DOHH2 (cell line): Measurements from ENCODE around the gene ITGB5.
"Not testable (repeated sequence)": the region's sequence is repeated elsewhere in the genome, so short reads cannot be mapped to it uniquely, and the experiment has no call there.

Experiments used
- H3F3A ChIP-seq: fragments of 200-600 bp; sonication (generic), shearing (Covaris generic); 2 replicates; pipeline ENCODE4 v1.6.0; 2016; ENCODE audit warnings: antibody characterized with exemption, mild to moderate bottlenecking; ENCODE audit not compliant: control insufficient read depth, insufficient read depth
- H3K27ac ChIP-seq: fragments of 200-600 bp; sonication (generic); 2 replicates; pipeline ENCODE4 v1.5.1; 2014; ENCODE audit warnings: low read depth, mild to moderate bottlenecking, low read length, moderate library complexity
- H3K27me3 ChIP-seq: fragments of 200-600 bp; sonication (generic); 2 replicates; pipeline ENCODE4 v1.6.1; 2014; ENCODE audit warnings: mild to moderate bottlenecking, low read length, mixed read lengths; ENCODE audit not compliant: control insufficient read depth
- H3K36me3 ChIP-seq: fragments of 200-600 bp; sonication (generic); 2 replicates; pipeline ENCODE4 v1.6.1; 2014; ENCODE audit warnings: mild to moderate bottlenecking, low read length, moderate library complexity, mixed read lengths; ENCODE audit not compliant: control insufficient read depth
- H3K4me1 ChIP-seq: fragments of 200-600 bp; sonication (generic); 2 replicates; pipeline ENCODE4 v1.6.1; 2014; ENCODE audit warnings: mild to moderate bottlenecking, low read length, mixed read lengths; ENCODE audit not compliant: control insufficient read depth
- H3K4me2 ChIP-seq: fragments of 200-600 bp; sonication (generic); 2 replicates; pipeline ENCODE4 v1.6.0; 2014; ENCODE audit warnings: mild to moderate bottlenecking, low read length, moderate library complexity
- H3K4me3 ChIP-seq: fragments of 200-600 bp; sonication (generic); 2 replicates; pipeline ENCODE4 v1.5.1; 2014; ENCODE audit warnings: mild to moderate bottlenecking, low read length, mixed read lengths
- H3K79me2 ChIP-seq: fragments of 200-600 bp; sonication (generic); 2 replicates; pipeline ENCODE4 v1.6.1; 2014; ENCODE audit warnings: mild to moderate bottlenecking, low read length, mixed read lengths; ENCODE audit not compliant: control insufficient read depth
- H3K9me2 ChIP-seq: fragments of 200-600 bp; sonication (generic); replicated peaks from 2 replicates; pipeline ENCODE4 v1.6.1; 2014; ENCODE audit warnings: mild to moderate bottlenecking, low read length, mixed read lengths; ENCODE audit not compliant: control insufficient read depth
- H3K9me3 ChIP-seq: fragments of 200-600 bp; sonication (generic); 2 replicates; pipeline ENCODE4 v1.6.1; 2014; ENCODE audit warnings: antibody characterized with exemption, low read length, mixed read lengths; ENCODE audit not compliant: control insufficient read depth, insufficient read depth
- H4K20me1 ChIP-seq: fragments of 200-600 bp; sonication (generic); 2 replicates; pipeline ENCODE4 v1.6.0; 2014; ENCODE audit warnings: low read depth, mild to moderate bottlenecking, antibody characterized with exemption, low read length, moderate library complexity; ENCODE audit not compliant: control insufficient read depth, insufficient read depth
- EZH2phosphoT487 ChIP-seq: fragments of 200-600 bp; sonication (generic); IDR thresholded peaks from 2 replicates; pipeline ENCODE4 v1.6.1; 2017; ENCODE audit warnings: borderline replicate concordance, mild to moderate bottlenecking, antibody characterized with exemption, low read length, moderate library complexity, mixed read lengths
- TF ChIP-seq, protein P1 (sequence below): fragments of 200-600 bp; sonication (generic); IDR thresholded peaks from one replicate; pipeline ENCODE4 v1.5.1; 2014; ENCODE audit warnings: antibody characterized with exemption, mild to moderate bottlenecking, low read depth, low read length; ENCODE audit not compliant: poor library complexity, severe bottlenecking

Gene ITGB5

GRCh38 chr3:124751501-124751900 lies 135.7 kb downstream of the ITGB5 start:
- Histone ChIP-seq H3K9me3 (no peaks in the 10 kb centered on the region), H3F3A (no peaks in the 10 kb centered on the region), H3K27ac (no peak overlapping the region), H3K4me3 (no peak overlapping the region), H3K36me3 (peaks cover 10% of the 10 kb centered on the region), H3K9me2 (no peaks in the 10 kb centered on the region), H3K79me2 (no peaks in the 10 kb centered on the region), H3K27me3 (no peaks in the 10 kb centered on the region), H3K4me1 (no peaks in the 10 kb centered on the region), H3K4me2 (no peak overlapping the region), H4K20me1 (no peaks in the 10 kb centered on the region)
- TF ChIP-seq, protein P1, sequence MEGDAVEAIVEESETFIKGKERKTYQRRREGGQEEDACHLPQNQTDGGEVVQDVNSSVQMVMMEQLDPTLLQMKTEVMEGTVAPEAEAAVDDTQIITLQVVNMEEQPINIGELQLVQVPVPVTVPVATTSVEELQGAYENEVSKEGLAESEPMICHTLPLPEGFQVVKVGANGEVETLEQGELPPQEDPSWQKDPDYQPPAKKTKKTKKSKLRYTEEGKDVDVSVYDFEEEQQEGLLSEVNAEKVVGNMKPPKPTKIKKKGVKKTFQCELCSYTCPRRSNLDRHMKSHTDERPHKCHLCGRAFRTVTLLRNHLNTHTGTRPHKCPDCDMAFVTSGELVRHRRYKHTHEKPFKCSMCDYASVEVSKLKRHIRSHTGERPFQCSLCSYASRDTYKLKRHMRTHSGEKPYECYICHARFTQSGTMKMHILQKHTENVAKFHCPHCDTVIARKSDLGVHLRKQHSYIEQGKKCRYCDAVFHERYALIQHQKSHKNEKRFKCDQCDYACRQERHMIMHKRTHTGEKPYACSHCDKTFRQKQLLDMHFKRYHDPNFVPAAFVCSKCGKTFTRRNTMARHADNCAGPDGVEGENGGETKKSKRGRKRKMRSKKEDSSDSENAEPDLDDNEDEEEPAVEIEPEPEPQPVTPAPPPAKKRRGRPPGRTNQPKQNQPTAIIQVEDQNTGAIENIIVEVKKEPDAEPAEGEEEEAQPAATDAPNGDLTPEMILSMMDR, result no peak
- TF ChIP-seq EZH2phosphoT487, result no peak

DNA sequence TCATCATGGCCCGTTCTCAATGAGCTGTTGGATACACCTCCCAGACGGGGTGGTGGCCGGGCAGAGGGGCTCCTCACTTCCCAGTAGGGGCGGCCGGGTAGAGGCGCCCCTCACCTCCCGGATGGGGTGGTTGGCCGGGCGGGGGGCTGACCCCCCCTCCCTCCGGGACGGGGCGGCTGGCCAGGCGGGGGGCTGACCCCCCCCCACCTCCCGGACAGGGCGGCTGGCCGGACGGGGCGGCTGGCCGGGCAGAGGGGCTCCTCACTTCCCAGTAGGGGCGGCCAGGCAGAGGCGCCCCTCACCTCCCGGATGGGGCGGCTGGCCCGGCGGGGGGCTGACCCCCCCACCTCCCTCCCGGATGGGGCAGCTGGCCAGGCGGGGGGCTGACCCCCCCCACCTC lies 137.3 kb downstream of the ITGB5 start:
- not testable (repeated sequence) for H3K79me2 ChIP-seq, H3K9me3 ChIP-seq, H3K27me3 ChIP-seq, H3K27ac ChIP-seq, H3K4me2 ChIP-seq, H3K4me3 ChIP-seq, H3K9me2 ChIP-seq, H3K4me1 ChIP-seq, H4K20me1 ChIP-seq, H3F3A ChIP-seq
- peaks cover 27% of the 10 kb centered on the region for H3K36me3 ChIP-seq

DNA sequence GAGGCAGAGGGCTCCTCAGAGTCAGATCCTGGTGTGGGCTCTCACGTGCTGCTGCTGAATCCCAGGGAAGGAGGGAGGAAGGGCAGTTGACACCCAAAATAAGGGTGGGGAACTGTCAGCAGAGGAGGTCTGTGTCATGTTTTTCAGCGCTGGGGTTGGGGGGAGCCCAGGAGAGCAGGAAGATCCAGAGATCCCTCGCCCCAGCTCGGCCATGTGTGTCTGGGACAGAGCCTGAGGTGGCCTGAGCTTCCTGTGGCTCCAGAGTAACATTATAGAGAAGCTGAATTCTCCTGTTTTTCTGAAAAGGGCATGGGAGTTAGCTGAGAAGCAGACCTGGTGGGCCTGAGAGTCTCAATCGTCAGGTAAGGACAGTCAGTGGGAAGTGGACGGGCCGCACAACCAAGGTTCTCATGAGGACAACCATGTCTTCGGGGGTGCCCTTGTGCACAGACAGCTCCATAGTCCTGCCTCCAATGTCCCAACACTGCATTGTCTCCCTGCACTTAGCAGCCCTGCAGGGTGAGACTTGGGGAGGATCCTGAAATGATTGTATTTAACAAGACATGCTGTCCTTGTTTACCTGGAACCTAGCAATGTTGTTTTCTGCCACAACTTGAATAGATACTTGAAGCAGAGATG lies 138.5 kb downstream of the ITGB5 start:
- no peak overlapping the region for H3K4me2 ChIP-seq
- H3K4me3 ChIP-seq, result no peak overlapping the region
- TF ChIP-seq EZH2phosphoT487, result no peak
- TF ChIP-seq, protein P1, result no peak
- no peaks in the 10 kb centered on the region for H3K9me2 ChIP-seq
- no peaks in the 10 kb centered on the region for H3K4me1 ChIP-seq
- H4K20me1 ChIP-seq, result no peaks in the 10 kb centered on the region
- H3K36me3 ChIP-seq, result peaks cover 39% of the 10 kb centered on the region
- no peaks in the 10 kb centered on the region for H3F3A ChIP-seq
- H3K9me3 ChIP-seq, result no peaks in the 10 kb centered on the region
- no peaks in the 10 kb centered on the region for H3K79me2 ChIP-seq
- H3K27me3 ChIP-seq, result no peaks in the 10 kb centered on the region
- no peak overlapping the region for H3K27ac ChIP-seq

GRCh38 chr3:124747111-124747981 lies 139.8 kb downstream of the ITGB5 start:
- peaks cover 44% of the 10 kb centered on the region for H3K36me3 ChIP-seq
- H3K4me2 ChIP-seq, result no peak overlapping the region
- no peak overlapping the region for H3K4me3 ChIP-seq
- H3K79me2 ChIP-seq, result no peaks in the 10 kb centered on the region
- TF ChIP-seq, protein P1, result no peak
- no peak for TF ChIP-seq EZH2phosphoT487
- no peaks in the 10 kb centered on the region for H3K4me1 ChIP-seq
- no peaks in the 10 kb centered on the region for H3K9me2 ChIP-seq
- no peaks in the 10 kb centered on the region for H3K27me3 ChIP-seq
- no peak overlapping the region for H3K27ac ChIP-seq
- H4K20me1 ChIP-seq, result no peaks in the 10 kb centered on the region
- no peaks in the 10 kb centered on the region for H3F3A ChIP-seq
- no peaks in the 10 kb centered on the region for H3K9me3 ChIP-seq
